ENCODE results near the gene INAFM1.

INAFM1 gene

DNA sequence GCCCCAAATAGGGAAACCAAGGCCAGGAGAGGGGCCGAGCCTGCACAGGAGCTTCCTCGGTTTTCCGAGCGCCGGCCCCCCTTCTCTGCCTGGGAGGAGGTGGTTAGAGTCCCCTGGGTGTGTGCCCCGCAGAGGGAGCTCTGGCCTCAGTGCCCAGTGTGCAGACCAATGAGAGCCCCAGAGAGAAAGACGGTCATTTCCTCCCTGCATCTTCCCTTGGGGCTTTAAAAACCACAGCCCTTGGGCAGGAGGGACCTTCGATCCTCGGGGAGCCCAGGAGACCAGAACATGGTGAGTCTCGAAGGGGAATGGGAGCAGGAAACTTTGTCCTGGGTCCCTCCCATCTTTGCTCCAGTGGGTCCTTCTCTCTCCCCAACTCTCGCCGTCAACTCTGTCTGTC is 34.9 kb downstream of the INAFM1 start, which contains the start of gene C5AR1:
C5AR1 (plus strand) TSS at position 254 of the 400 bp plus-strand sequence; CDS start at position 289, 35 bp downstream.
- DNase-seq (ENCODE audit: low read depth in 1 of 2, low spot score in 1 of 2), result no peak

DNA sequence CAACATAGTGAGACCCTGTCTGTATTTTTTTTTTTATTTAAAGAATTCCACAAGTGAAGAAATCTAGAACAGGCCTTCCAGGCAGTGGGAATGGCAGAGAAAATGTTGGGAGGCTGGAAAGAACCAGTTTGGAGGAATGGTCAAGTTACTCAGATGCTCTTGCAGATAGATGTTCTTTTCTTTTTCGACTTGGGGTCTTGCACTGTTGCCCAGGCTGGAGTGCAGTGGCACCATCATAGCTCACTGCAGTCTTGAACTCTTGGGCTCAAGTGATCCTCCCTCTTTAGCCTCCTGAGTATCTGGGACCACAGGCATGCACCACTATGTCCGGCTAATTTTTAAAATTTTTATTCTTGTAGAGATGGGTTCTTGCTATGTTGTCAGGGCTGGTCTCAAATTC is 35.6 kb downstream of the INAFM1 start:
- no peak for DNase-seq (ENCODE audit: low read depth in 1 of 2, low spot score in 1 of 2)

DNA sequence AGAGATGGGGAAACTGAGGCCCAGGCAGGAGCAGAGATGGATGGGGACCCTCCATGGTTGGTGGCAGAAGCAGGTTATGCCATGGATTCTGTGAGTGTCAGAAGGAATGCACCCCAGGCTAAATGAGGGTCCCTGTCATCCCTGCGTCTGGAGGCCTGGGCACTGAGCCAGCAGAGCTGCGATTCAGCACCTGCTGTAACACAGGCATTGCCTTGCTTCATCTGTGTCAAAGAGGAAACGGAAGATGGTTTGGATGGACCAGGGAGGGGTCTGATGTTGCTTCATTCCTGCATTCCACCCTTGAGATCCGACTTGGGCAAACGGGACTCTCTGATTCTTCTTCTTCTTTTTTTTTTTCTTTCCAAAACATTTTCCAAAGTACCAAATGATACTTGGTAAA is 36.1 kb downstream of the INAFM1 start:
- no peak for DNase-seq (ENCODE audit: low read depth in 1 of 2, low spot score in 1 of 2)

DNA sequence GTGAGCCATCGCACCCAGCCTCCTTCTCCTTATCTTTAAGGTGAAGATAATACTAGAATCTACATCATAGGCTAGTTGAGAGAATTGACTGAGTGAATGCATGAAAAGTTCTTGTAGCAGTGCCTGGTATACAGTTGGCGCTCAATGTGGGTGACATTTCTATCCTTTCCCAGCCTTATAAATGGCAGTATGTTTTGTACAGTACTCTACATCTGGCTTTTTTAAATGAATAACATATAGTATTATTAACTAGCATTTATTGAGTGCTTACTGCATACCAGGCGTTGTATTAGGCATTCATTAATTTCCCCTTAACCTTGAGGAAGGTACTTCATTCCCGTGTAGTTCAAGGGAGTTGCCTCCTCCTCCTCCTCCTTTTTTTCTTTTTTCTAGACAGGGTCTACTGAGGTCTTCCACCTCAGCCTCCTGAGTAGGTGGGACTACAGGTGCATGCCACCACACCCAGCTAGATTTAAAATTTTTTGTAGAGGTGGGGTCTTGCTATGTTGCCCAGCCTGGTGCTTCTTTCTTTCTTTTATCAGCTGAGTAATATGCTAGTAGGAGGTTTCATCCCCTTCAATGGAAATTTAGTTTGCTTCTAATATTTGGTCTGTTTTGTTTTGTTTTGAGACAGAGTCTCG is 37.8 kb downstream of the INAFM1 start:
- no peak for DNase-seq (ENCODE audit: low read depth in 1 of 2, low spot score in 1 of 2)

DNA sequence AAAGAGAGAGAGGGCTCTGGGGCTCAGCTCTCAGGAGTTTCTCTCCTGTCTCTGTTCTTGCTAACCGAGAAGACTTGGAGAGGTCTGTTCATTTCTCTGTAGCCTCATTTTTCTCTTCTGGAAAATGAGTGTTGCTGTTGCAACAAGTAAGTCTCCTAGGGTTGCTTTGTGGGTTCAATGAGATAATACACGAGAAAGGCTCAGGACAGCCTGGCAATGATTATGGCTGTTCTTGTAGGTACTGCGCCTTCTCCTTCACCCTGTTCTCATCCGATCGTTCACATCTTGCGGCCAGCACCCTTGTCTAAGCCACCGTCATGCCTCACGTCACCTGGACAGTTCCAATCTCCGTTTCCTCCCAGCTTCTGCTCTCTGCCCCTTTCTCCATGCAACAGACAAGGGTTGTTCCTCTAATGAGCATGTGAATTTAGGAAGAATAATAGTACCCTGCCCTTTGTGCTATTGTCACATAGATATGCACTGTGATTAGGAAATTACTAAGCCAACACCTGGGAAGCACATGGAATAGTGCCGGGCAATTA is 39.1 kb downstream of the INAFM1 start:
- no peak for DNase-seq (ENCODE audit: low read depth in 1 of 2, low spot score in 1 of 2)

DNA sequence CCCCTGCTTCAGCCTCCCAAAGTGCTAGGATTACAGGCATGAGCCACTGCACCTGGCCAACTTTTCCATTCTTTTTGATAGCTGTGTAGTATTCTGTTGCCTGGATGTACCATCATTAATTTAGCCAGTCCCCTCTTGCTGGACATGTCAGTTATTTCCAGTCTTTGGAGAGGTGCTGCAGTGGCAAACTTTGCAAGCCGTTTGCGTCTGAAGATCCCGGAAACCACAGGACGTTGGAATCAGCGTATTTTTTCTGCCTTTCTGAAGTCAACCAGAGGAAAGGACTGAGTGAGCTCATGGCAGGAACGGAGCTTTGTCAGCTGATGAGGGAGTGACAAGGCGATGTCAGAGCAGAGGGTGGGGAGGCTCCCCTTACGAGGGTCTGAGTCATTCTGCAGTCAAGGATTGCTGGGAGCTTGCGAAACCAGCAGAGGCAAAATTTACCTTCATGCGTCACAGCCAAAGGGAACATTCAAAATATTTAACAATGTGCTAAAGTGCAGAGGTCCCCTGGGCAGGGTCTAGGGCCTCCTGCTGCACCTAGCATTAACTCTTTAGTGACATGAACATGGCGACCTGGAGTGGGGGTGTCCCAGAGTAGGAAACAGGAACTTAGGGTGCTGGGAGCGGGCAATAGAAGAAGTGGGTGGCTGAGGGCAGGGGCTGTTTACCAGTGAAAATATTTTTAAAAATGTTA is 40.6 kb downstream of the INAFM1 start:
- DNase-seq (ENCODE audit: low read depth in 1 of 2, low spot score in 1 of 2), result no peak

DNA sequence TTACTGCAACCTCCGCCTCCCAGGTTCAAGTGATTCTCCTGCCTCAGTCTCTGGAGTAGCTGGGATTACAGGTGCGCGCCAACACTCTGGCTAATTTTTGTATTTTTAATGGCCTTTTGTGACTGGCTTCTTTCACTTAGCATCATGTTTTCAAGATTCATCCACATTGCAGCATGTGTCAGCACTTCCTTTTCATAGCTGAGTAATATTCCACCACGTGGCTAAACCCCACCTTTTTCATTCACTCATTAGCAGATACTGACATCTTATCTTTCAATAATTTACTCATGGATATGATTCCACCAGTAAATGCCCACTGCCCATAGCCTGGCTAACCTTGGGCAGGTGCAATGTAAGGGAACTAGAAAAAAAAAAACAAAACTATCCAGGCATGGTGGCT is 41.8 kb downstream of the INAFM1 start:
- no peak for DNase-seq (ENCODE audit: low read depth in 1 of 2, low spot score in 1 of 2)

DNA sequence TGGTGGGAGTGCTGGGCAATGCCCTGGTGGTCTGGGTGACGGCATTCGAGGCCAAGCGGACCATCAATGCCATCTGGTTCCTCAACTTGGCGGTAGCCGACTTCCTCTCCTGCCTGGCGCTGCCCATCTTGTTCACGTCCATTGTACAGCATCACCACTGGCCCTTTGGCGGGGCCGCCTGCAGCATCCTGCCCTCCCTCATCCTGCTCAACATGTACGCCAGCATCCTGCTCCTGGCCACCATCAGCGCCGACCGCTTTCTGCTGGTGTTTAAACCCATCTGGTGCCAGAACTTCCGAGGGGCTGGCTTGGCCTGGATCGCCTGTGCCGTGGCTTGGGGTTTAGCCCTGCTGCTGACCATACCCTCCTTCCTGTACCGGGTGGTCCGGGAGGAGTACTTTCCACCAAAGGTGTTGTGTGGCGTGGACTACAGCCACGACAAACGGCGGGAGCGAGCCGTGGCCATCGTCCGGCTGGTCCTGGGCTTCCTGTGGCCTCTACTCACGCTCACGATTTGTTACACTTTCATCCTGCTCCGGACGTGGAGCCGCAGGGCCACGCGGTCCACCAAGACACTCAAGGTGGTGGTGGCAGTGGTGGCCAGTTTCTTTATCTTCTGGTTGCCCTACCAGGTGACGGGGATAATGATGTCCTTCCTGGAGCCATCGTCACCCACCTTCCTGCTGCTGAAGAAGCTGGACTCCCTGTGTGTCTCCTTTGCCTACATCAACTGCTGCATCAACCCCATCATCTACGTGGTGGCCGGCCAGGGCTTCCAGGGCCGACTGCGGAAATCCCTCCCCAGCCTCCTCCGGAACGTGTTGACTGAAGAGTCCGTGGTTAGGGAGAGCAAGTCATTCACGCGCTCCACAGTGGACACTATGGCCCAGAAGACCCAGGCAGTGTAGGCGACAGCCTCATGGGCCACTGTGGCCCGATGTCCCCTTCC is 45.5 kb downstream of the INAFM1 start:
- DNase-seq (ENCODE audit: low read depth in 1 of 2, low spot score in 1 of 2), result no peak

DNA sequence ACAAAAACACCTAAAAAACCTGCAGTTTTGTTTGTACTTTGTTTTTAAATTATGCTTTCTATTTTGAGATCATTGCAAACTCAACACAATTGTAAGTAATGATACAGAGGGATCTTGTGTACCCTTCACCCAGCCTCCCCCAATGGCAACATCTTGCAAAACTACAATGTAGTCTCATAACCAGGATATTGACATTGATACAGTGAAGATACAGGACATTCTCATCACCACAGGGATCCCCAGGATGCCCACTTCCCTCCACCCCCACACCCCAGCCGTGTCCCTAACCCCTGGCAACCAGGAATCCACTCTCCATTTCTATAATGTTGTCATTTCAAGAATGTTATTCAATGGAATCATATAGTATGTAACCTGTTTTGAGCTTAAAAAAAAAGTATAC is 46.9 kb downstream of the INAFM1 start:
- DNase-seq (ENCODE audit: low read depth in 1 of 2, low spot score in 1 of 2), result no peak

DNA sequence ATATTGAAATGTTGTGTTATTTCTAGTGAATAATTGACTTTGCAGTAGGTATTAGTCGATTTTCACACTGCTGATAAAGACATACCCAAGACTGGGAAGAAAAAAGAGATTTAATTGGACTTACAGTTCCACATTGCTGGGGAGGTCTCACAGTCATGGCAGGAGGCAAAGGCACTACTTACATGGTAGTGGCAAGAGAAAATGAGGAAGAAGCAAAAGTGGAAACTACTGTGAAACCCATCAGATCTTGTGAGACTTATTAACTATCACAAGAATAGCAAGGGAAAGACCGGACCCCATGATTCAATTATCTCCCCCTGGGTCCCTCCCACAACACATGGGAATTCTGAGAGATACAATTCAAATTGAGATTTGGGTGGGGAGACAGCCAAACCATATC is 47.4 kb downstream of the INAFM1 start:
- no peak for DNase-seq (ENCODE audit: low read depth in 1 of 2, low spot score in 1 of 2)

DNA sequence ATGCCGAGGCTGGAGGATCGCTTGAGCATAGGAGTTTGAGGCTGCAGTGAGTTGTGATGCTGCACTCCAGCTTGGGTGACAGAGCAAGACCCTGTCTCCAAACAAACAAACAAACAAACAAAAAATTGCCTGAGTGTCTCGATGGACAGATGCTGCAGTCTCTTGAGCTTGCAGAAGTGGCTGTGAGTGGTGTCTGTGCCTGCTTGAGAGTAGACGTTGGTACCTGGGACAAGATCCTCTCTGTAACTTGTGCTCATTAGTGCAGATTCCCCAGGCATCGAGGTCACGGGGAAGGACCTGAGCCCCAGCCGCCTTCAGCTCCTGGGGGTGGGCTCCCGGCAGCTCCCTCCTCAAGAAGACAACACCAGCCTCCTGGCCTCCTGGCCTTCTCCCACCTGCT is 48.7 kb downstream of the INAFM1 start:
- no peak for DNase-seq (ENCODE audit: low read depth in 1 of 2, low spot score in 1 of 2)

DNA sequence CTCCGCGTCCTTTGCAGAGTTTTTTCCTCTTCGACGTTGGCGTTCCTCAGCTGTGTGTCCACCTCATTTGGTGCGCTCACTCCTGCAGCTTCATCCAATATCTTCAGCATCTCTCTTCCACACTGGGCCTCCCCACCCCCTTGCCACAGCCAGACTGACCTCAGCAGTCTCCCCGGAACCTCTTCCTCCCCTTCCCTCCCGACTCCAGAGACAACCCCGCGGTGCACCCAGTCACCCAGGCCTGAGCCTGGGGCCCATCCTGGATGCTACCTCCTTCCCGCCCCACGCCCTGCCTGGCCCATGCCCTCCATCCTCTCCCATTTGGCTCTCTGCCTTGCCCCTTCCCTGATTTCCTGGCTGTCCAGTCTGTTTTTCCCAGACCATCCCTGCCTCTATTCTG is 49.2 kb downstream of the INAFM1 start:
- no peak for DNase-seq (ENCODE audit: low read depth in 1 of 2, low spot score in 1 of 2)

DNA sequence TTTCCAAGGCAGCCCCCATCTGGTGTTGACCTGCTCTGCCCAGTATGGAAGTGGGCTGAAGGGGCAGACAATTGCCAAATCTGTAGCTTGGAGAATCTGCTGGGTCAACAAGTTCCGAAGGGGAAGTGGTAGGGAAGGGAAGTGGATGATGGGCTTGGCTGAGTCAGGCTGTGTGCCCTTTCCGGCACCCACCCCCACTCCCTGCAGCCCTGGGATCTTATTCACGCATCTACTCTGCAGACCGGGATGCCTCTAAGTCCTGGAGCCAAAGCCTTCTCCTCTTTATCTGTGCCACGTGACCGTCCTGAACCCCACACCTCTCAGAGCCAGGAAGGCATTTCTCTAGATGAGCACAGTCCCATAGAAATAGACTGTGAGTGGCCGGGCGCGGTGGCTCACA is 49.8 kb downstream of the INAFM1 start:
- no peak for DNase-seq (ENCODE audit: low read depth in 1 of 2, low spot score in 1 of 2)

Measured in activated T-helper 1 cell treated with anti-CD3 and anti-CD28 coated beads, Interleukin-2, amount 50 U/mL, for 16 hours (primary cell).